Erythroblast (primary cell): ENCODE data around the gene SULF2.

Source experiments
- GATA1 ChIP-seq: IDR thresholded peaks from 2 replicates; pipeline ENCODE4 v1.6.1; 2011; ENCODE audit warnings: low read depth, mild to moderate bottlenecking, control low read depth, low read length, moderate library complexity
- POLR2A ChIP-seq: IDR thresholded peaks from 2 replicates; pipeline ENCODE4 v1.6.1; 2011; ENCODE audit warnings: mild to moderate bottlenecking, low read length

DNA sequence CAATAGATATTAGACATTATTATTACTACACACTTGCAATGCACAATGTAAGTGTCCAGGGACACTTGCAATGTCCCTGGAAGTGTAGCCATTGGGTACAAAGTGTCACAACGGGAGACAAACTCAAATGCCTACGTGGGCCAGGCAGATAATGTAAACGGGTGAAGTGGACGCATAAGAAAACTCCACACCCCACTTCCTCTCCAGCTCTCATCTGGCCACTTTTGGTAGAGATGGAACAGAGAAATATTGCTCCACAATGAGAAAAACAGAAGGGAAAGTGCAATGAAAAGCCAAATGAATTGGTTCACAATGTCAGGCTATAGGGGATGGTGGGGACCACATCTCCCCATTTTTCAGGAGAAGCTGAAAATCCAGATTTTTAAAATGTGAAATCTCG, 9.4 kb downstream of the SULF2 start:
- TF ChIP-seq POLR2A (no peak), GATA1 (no peak)
